Mesothelial cell of epicardium (in vitro differentiated cells): ENCODE measurements around the gene ENTPD6. TPM values are rescaled to one million over a fixed set of nuclear protein-coding genes. Genes with fewer than 3 reads are reported as not detected.
"Not testable (repeated sequence)": the region's sequence is repeated elsewhere in the genome, so short reads cannot be mapped to it uniquely, and the experiment has no call there.

Source experiments
- DNase-seq, 2 experiments: peaks; one replicate each; pipeline ENCODE4 v3.0.0; 2021; ENCODE audit warnings: low spot score in 2 of 2; ENCODE audit not compliant: unreplicated experiment in 2 of 2
- H3K27ac Mint-ChIP-seq: 2 replicates; pipeline ENCODE4 v1.8.0; 2021; ENCODE audit warnings: mixed read lengths
- H3K27me3 Mint-ChIP-seq: 2 replicates; pipeline ENCODE4 v1.8.0; 2021; ENCODE audit warnings: low read depth, mixed read lengths
- H3K36me3 Mint-ChIP-seq: 2 replicates; pipeline ENCODE4 v1.8.0; 2021; ENCODE audit warnings: mixed read lengths
- H3K4me1 Mint-ChIP-seq: 2 replicates; pipeline ENCODE4 v1.8.0; 2021; ENCODE audit warnings: mixed read lengths
- H3K4me3 Mint-ChIP-seq: 2 replicates; pipeline ENCODE4 v1.8.0; 2021; ENCODE audit warnings: mild to moderate bottlenecking, moderate library complexity, mixed read lengths
- H3K9me3 Mint-ChIP-seq: 2 replicates; pipeline ENCODE4 v1.8.0; 2021; ENCODE audit warnings: mixed read lengths
- total RNA-seq: library from RNA; stranded (reverse); gene quantifications from 3 replicates; pipeline ENCODE4 v1.2.1, GENCODE V29; 2021
- TF ChIP-seq, protein P1 (sequence below): fragments of 200-600 bp; sonication (generic); IDR thresholded peaks from one replicate; pipeline ENCODE4 v1.5.0; 2021; ENCODE audit warnings: antibody characterized with exemption; ENCODE audit not compliant: unreplicated experiment

ENTPD6 gene
- total RNA-seq, 1 donor from 2014 or later, result 59.3 TPM

DNA sequence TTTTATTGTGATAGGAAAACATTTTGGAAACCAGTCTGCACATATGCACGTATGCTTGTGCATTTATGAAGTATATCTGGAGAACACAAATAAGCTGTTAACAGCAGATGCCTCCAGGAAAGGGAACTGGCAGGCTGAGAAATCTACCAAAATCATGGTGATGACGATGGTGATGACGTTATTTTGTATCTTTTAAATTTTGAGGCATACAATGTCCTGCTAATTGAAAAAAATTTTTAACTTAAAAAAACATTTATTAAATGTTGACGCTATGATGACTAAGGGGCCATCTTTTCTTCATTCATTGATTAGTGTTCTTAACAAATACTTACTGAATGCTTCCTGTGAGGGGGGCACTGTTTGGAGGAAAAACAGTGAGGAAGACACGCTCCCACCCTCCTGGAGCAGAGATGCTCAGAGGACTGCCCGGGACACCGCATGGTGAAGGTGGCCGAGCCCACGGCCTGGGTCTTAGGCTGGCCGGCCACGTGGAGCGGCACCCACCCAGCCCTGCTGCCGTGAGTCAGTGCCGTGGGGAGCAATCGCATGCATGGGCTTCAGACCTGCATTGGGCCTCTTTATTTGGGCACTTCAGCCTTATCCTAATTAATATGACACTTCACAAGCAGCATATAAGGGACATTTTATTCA lies 15.9 kb upstream of the ENTPD6 start:
- H3K4me3 Mint-ChIP-seq, result no peak overlapping the region
- H3K9me3 Mint-ChIP-seq, result peaks cover 18% of the 10 kb centered on the region
- peaks cover 11% of the 10 kb centered on the region for H3K4me1 Mint-ChIP-seq
- no peak overlapping the region for H3K27ac Mint-ChIP-seq
- TF ChIP-seq, protein P1, sequence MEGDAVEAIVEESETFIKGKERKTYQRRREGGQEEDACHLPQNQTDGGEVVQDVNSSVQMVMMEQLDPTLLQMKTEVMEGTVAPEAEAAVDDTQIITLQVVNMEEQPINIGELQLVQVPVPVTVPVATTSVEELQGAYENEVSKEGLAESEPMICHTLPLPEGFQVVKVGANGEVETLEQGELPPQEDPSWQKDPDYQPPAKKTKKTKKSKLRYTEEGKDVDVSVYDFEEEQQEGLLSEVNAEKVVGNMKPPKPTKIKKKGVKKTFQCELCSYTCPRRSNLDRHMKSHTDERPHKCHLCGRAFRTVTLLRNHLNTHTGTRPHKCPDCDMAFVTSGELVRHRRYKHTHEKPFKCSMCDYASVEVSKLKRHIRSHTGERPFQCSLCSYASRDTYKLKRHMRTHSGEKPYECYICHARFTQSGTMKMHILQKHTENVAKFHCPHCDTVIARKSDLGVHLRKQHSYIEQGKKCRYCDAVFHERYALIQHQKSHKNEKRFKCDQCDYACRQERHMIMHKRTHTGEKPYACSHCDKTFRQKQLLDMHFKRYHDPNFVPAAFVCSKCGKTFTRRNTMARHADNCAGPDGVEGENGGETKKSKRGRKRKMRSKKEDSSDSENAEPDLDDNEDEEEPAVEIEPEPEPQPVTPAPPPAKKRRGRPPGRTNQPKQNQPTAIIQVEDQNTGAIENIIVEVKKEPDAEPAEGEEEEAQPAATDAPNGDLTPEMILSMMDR, result no peak
- H3K36me3 Mint-ChIP-seq, result no peaks in the 10 kb centered on the region
- peaks cover 23% of the 10 kb centered on the region for H3K27me3 Mint-ChIP-seq
- no peak for DNase-seq

DNA sequence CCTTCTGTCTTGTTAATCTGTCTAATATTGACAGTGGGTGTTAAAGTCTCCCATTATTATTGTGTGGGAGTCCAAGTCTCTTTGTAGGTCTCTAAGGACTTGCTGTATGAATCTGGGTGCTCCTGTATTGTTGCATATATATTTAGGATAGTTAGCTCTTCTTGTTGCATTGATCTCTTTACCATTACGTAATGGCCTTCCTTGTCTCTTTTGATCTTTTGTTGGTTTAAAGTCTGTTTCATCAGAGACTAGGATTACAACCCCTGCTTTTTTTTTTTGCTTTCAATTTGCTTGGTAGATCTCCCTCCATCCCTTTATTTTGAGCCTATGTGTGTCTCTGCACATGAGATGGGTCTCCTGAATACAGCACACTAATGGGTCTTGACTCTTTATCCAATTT lies 11.1 kb upstream of the ENTPD6 start:
- not testable (repeated sequence) for H3K4me1 Mint-ChIP-seq, H3K4me3 Mint-ChIP-seq, H3K27ac Mint-ChIP-seq, DNase-seq, H3K36me3 Mint-ChIP-seq
- Mint-ChIP-seq H3K9me3 (peaks cover 33% of the 10 kb centered on the region), H3K27me3 (peaks cover 20% of the 10 kb centered on the region)

DNA sequence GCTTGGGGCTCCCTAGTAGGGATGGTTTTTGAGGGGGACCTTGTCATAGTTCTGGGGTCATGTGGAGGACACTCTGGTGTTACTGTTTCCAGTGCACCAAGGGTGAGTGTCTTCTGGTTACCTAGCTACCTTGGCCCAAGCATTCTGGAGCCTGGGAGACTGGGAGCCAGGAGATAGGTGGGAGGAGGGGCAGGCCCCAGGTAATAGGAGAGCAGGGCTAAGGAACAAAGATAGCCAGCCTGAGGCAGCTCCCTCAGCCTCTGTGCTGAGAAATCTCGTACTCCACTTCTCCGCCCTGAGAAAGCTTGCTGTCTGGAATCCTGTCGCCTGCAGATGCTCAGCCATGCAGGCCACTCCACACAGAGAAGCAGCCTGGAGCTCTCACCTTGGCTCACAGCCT lies 8.3 kb upstream of the ENTPD6 start:
- peaks cover 20% of the 10 kb centered on the region for H3K27me3 Mint-ChIP-seq
- H3K36me3 Mint-ChIP-seq, result no peaks in the 10 kb centered on the region
- peaks cover 32% of the 10 kb centered on the region for H3K9me3 Mint-ChIP-seq
- no peak overlapping the region for H3K27ac Mint-ChIP-seq
- TF ChIP-seq, protein P1, result no peak
- H3K4me3 Mint-ChIP-seq, result no peak overlapping the region
- H3K4me1 Mint-ChIP-seq, result peaks cover 2% of the 10 kb centered on the region
- DNase-seq, result no peak

DNA sequence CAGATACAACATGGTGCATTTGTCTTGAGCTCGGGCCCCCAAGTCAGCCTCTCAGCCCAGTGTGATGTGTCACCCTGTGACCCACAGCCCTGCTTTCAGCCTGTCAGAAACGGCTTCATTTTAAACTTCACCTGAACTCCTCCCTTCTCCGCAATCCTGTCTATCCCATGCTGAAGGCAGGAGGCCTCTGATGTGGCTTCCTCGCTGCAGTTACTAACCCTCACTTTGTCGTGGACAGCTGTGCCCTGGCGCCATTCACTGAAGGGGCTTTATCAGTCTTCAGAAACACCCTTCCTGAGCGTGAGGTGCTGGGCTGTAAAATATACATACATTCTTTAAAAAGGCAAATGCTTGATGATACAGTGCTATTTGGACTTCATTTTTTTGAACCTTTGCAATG lies 7.9 kb upstream of the ENTPD6 start:
- Mint-ChIP-seq H3K36me3 (no peaks in the 10 kb centered on the region), H3K4me1 (peaks cover 2% of the 10 kb centered on the region), H3K27ac (no peak overlapping the region), H3K4me3 (no peak overlapping the region), H3K9me3 (peaks cover 29% of the 10 kb centered on the region), H3K27me3 (peaks cover 20% of the 10 kb centered on the region)
- TF ChIP-seq, protein P1, result no peak
- DNase-seq, result no peak

DNA sequence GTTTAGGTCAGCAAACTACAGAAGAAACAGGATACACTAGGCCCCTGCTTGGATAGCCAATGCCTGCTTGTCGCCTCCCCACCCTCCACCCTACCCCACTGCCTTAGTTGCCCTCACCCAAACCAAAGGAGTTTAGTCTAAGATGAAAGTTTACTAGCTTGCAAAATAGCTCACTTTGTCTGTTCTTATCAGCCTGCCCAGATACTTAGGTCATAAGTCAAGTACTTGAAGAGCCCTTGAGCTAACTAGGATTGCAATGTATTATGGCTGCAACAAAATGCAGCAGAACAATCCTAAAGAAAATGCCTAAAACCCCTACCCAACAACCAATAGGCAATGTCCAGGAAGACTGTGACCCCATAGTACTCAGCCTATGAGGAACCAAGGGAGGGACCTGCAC lies 7.3 kb upstream of the ENTPD6 start:
- H3K9me3 Mint-ChIP-seq, result peaks cover 28% of the 10 kb centered on the region
- peaks cover 20% of the 10 kb centered on the region for H3K27me3 Mint-ChIP-seq
- H3K27ac Mint-ChIP-seq, result no peak overlapping the region
- peaks cover 2% of the 10 kb centered on the region for H3K4me1 Mint-ChIP-seq
- TF ChIP-seq, protein P1, result no peak
- H3K36me3 Mint-ChIP-seq, result no peaks in the 10 kb centered on the region
- no peak for DNase-seq
- no peak overlapping the region for H3K4me3 Mint-ChIP-seq

DNA sequence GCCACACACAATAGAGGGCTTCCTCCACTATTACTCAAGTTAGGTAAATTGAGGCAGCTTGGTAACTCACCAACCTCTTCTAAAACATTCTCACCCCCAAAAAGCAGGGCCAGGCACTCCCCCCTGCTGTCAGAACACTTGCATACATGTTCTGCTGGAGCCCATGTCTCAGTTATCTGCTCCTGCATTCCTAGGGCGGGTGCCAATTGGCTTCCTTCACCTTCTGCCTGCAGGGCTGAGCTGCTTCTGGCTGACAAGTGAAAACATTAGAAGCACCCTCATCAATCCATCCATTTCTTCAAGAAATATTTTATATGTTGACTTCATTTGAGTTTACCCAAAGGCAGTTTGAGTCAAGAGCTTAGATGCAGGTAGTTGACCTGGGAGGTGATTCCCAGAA lies 4.5 kb upstream of the ENTPD6 start:
- no peak for DNase-seq
- H3K4me1 Mint-ChIP-seq, result peaks cover 2% of the 10 kb centered on the region

More for the DNA sequence above, 4.5 kb upstream of the ENTPD6 start:
- TF ChIP-seq, protein P1, result no peak
- H3K36me3 Mint-ChIP-seq, result no peaks in the 10 kb centered on the region
- H3K27ac Mint-ChIP-seq, result no peak overlapping the region
- no peaks in the 10 kb centered on the region for H3K9me3 Mint-ChIP-seq
- H3K27me3 Mint-ChIP-seq, result peaks cover 4% of the 10 kb centered on the region
- no peak overlapping the region for H3K4me3 Mint-ChIP-seq
